ENCODE results near the gene PLCD4. TPM values are rescaled to one million over a fixed set of nuclear protein-coding genes. Genes with fewer than 3 reads are reported as not detected.

The PLCD4 gene
- total and polyA plus RNA-seq, 12 donors, result 0.23 to 2.3 (median 0.94) TPM

- H3K27ac ChIP-seq, result no peak overlapping the region
- intact Hi-C loops (cut with DNase I), result loop anchor here in 5 of 10 donors (5.0 to 10.0 kb wide), 6 partner anchors 56 to 243 kb away; partner anchors contain the start of genes VIL1 (in 2 of the 5), CNOT9 (in 1 of the 5) and USP37 (in 1 of the 5)
- no peaks in the 10 kb centered on the region for H3K27me3 ChIP-seq
- H3K36me3 ChIP-seq, result peaks cover 0 to 100% (median 67%) of the 10 kb centered on the region in 9 donors
- DNase-seq (peak in 1 of 2 donors; percentile 46), ATAC-seq (peak; percentile 35 to 72 (median 69))
- no peak overlapping the region for H3K4me3 ChIP-seq
- TF ChIP-seq CTCF (IDR thresholded peaks at IDR 0.05), result peak; percentile 52 to 86 (median 77)
- WGBS, 2 donors, result 71 to 73% methylated on average over 9 of the region's 9 CpGs
- H3K4me1 ChIP-seq, result peaks cover 0 to 4% (median 0%) of the 10 kb centered on the region in 9 donors
- H3K9me3 ChIP-seq, result no peaks in the 10 kb centered on the region
These were observed 40.5 kb downstream of the PLCD4 start for GRCh38 chr2:218648088-218648786.

DNA sequence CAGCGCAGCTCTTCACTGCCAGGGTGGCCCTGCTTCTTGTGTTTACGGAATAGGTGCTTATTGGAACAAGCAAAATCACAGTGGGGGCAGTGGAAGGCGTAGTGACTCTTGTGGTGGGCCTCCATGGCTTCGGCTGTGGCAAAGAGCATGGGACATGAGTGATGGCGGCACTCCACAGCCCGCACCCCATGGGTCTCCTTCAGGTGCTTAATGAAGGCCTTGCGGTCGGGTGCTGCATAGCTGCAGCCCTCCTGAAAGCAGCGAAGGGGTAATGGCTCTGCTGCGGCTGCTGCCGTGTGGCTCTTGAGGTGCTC is 41.0 kb downstream of the PLCD4 start:
- DNase-seq (no peak), ATAC-seq (peak in 4 of 8 donors; percentile 8 to 14 (median 10))
- peak in 2 of 9 donors; percentile 1 to 19 for TF ChIP-seq CTCF (IDR thresholded peaks at IDR 0.05)
- Histone ChIP-seq H3K36me3 (peaks cover 0 to 100% (median 66%) of the 10 kb centered on the region in 9 donors), H3K4me1 (peaks cover 0 to 4% (median 0%) of the 10 kb centered on the region in 9 donors), H3K4me3 (no peak overlapping the region), H3K9me3 (no peaks in the 10 kb centered on the region), H3K27ac (no peak overlapping the region), H3K27me3 (no peaks in the 10 kb centered on the region)
- 89 to 93% methylated on average over 11 of the region's 11 CpGs for WGBS, 2 donors
- intact Hi-C loops (cut with DNase I), result loop anchor here in 5 of 10 donors (5.0 to 10.0 kb wide), 6 partner anchors 56 to 244 kb away; partner anchors contain the start of genes VIL1 (in 2 of the 5), CNOT9 (in 1 of the 5) and USP37 (in 1 of the 5)

DNA sequence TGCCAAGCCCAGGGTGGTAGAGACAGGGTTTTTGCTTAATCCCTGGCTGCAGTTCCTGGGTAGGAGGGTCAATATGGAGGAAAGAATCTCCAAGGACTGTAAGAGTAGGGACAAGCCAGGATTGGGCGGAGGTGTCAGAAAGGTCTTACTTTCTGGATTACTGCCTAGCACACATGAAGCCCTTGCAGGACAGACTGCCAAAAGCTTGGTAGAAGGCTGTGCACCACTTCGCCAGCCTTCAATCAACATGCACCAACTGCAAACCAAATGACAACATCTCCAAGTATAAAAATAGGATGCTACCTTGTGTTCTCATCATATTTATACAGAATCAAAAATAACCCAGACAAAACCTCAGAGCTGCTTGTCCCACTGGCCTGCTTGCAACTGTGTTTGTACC is 48.1 kb downstream of the PLCD4 start:
- intact Hi-C loops (cut with DNase I), result loop anchor here in 5 of 10 donors (5.0 to 10.0 kb wide), 6 partner anchors 83 to 381 kb away; partner anchors contain the start of genes CNOT9 (in 3 of the 5), USP37 (in 3 of the 5), AAMP (in 1 of the 5) and PNKD (in 1 of the 5)
- Histone ChIP-seq H3K27ac (peak overlapping the region in 8 of 10 donors; percentile 3 to 78 (median 60)), H3K9me3 (no peaks in the 10 kb centered on the region), H3K36me3 (peaks cover 0 to 73% (median 35%) of the 10 kb centered on the region in 9 donors), H3K4me1 (peaks cover 9 to 42% (median 32%) of the 10 kb centered on the region in 9 donors), H3K27me3 (no peaks in the 10 kb centered on the region), H3K4me3 (no peak overlapping the region)
- TF ChIP-seq CTCF (IDR thresholded peaks at IDR 0.05), result no peak
- 57 to 72% methylated on average over 2 of the region's 2 CpGs for WGBS, 2 donors
- peak in 1 of 2 donors; percentile 38 for DNase-seq
- peak in 7 of 8 donors; percentile 21 to 66 (median 38) for ATAC-seq

DNA sequence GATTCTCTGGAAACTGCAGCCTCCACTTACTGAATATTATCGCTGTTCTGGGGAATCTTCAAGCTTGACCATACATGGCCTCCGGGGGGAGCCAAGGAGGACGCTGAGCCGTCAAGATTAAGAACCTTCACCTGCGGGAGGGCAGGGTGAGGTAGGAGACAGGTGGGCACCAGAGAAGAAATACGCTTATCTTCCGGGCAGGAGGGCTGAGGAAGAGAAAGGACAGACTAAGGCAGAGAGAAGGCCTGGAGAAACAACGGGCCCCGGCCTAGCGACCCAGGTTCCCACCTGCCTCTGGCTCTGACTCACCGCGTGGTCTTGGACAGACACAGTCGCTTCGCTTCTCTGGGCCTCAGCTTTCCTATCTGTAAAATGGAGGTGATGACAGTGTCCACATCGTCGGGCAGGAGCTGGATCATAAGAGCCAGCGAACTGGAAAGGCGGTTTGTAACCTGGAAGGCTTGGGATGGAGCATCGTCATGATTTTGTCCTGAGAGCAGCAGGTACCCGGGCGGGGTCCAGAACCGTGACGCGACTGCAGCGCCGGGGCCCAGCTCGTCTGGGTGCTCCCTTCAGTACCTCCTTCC is 51.1 kb downstream of the PLCD4 start:
- TF ChIP-seq CTCF (IDR thresholded peaks at IDR 0.05), result peak in 5 of 9 donors; percentile 9 to 41 (median 28)
- Histone ChIP-seq H3K27me3 (no peaks in the 10 kb centered on the region), H3K27ac (peak overlapping the region; percentile 54 to 88 (median 81)), H3K9me3 (no peaks in the 10 kb centered on the region), H3K36me3 (peaks cover 0 to 68% (median 36%) of the 10 kb centered on the region in 9 donors), H3K4me3 (peak overlapping the region; percentile 79 to 97 (median 92)), H3K4me1 (peaks cover 9 to 43% (median 32%) of the 10 kb centered on the region in 9 donors)
- intact Hi-C loops (cut with DNase I), result loop anchor here in 5 of 10 donors (5.0 to 10.0 kb wide), 6 partner anchors 86 to 384 kb away; partner anchors contain the start of genes CNOT9 (in 3 of the 5), USP37 (in 3 of the 5), AAMP (in 1 of the 5) and PNKD (in 1 of the 5)
- ATAC-seq, result peak in 1 of 8 donors; percentile 0
- 3 to 4% methylated on average over 27 of the region's 27 CpGs for WGBS, 2 donors
- DNase-seq, result no peak
